SIG-M5 treated with dmso at 0.1 percent for 504 hours (cell line): ENCODE results near the gene LCT.

Experiments used
- DNase-seq: peaks from one replicate; lab custom pipeline; 2025; ENCODE audit not compliant: unreplicated experiment; lab: John Stamatoyannopoulos, UW

The LCT gene

DNA sequence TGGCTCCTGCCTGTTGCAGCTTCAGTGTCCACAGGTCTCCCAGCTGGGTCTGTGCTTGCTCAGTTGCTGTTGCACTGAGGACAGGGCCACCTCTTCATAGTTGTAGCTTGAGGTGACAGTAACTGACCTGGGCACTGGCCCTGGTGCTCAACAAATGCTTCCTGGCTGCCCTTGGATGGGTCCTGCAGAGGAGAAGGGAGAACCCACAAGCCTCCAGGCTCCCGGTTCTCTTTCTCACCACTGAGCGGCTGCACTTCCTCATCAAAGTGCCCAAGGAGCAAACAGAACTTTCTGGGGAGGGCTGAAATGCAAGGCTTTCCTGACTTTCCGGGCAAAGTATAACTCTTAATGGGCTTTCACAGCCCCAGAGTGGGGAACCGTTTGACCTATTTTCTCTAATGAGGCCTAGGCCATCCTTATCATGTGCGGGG, 38.7 kb downstream of the LCT start:
- no peak for DNase-seq

DNA sequence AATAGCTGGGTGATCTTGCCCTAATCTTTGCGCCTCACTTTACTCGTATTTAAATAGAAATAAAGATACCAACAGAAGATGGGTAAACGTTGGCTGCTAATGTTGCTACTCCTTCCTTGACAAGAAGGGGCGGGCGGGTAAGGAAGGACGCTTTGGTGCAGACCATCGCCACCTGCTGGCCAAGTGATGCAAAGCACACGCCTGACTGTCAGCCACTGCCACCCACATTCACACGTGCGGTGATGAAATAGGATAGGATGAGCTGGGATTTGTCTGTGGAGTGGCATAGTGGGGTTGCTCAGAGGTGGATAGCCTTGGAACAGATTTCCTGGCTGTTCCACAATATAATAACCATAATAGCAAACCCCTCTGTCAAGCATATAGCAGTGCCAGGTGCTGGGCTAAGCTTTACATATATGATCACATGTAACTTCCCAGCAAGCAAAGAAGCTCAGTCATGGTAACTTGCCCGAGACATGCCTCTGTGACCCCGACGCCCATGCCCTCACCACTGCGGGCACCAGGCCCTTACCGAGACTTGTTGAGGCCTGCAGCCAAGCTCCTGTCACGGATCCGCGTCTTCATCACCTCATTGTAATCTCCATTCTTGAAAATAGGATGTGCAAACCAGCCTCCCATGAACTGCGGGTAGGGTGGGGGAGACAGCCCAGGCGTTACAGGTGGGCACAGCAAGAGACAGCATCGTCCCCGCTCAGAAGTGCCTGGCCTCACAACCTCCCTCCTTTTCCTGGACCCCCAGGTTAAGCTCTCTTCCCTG, 39.3 kb downstream of the LCT start:
- peak; percentile 87 for DNase-seq

DNA sequence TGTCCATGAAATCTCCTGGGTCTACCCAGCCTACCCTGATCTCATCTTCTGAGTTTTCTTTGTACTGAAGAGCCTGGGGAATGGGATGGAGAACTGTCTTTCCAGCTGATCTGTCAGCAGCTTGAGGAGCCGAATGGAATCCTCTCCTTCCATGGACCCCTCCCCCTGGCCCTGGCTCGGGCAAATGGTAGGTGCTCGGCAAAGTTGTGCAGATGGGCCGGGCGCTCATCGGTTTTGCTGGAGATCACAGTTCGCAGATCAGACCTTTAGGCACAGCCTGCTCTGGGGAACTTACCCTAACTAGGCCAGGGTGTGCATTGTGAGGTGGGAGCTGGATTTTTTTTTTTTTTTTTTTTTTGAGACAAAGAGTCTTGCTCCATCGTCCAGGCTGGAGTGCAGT, 40.4 kb downstream of the LCT start:
- no peak for DNase-seq

DNA sequence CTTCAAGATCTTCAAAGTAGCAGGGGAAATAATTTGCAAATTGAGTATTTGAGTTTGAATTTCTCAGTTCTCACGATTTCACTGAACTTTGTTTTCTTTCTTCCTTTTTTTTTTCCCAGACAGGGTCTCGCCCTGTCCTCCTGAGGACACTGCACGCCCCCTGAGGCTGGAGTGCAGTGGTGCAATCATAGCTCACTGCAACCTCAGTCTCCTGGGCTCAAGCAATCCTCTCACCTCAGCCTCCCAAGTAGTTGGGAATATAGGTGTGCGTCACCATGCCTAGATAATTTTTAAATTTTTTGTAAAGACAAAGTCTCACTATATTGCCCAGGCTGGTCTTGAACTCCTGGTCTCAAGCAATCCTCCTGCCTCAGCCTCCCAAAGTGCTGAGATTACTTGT, 41.3 kb downstream of the LCT start:
- DNase-seq, result peak; percentile 32

DNA sequence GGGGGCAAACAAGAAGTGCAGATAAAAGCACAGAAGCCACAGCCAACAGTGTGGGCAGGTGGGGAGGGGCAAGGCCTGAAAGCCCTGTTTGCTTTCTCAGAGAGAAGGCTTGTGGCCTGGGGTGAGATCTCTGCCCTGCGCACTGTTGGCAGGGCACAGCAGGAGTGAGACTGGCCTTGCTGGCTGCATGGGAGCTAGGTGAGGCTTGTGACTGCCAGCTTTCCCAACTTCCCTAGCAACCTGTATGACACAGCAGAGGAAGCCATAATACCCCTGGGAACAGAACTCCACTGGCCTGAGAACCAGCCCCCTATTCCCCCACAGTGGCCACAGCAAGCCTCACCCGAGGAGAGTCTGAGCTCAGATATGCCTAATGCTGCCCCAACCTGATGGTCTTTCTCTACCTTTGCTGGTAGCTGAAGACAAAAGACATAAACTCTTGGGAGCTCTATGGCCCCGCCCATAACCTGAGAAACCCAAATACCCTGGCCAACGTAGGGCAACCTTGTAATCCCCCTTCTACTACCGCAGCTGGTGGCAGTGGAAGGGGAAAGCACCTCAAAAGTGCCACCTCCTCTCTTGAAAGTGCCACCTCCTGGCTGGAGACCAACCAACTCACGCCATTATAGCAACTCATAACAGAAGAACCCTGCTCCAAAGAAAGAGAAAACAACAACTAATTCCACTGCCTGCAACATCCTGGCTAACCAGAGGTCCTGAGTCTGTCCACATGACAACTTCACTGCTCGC, 44.4 kb downstream of the LCT start:
- DNase-seq, result no peak

DNA sequence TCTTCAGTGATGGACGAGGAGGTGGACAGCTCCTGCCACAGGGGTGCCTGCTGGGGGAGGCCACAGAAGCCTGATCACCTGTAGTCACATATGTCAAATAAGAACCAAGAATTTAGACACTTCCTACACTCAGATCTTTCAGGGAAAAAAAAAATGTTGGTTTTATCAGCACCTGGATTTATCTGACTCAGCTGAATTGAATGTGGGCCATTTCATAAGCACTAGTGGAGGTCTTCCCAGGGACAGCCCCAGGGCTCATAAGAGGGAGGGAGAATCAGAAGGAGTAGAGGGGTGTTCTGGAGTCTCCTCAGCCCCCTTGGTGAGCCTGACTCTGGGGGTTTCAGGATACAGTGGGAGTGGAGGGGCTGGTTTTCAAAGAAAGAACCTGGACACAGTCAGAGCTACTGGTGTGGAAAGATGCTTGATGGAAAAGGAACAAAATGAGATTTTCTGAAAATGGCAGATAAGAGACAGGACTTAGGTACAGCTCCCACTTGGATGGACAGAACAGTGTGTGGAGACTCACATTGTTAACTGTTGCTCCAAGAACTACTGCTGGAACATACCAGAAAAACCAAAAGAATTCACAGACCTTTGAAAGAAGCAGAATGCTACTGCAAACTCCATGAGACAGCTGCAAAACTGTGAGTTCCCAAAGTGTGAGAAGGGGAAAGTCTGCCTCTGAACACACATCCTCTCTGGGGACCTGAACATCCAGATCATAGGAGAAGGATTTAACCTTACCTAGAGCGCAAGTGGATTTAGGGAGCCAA, 45.4 kb downstream of the LCT start:
- DNase-seq, result no peak

DNA sequence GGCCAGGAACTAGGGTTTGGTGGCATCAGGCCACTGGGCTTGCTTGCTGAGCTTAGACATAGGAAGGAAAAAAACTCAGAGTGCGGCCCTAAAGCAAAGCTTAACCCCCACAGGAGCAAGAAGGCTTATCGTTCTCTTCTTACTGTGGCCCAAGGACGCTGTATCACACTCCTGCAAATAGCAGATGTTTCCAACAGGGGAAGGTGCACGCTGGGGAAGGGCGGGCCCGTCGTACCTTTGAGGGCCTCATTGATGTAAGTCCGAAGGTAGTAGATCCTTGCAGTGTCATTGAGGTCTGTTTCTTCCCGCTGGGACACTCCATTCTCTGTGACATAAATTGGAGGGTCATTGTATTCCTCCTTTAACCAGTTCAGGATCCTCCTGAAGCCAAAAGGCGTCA, 46.6 kb downstream of the LCT start:
- DNase-seq, result no peak

DNA sequence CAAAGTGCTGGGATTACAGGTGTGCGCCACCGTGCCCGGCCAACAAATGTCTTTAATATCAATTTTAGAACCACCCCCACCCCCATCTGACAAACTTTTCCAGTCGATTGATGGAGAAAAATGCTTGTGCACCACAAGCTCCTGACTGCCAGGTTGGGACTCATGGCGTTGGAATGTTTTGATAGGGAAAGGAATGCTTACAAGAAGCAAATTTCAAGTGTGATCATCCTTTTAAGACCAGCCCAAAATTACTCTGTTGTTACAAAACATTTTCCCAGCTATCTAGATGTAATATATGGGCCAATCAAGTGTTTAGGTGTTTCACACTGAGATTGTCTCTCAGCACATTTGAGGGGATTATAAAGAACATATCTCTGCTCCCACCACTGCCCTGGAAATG, 50.2 kb downstream of the LCT start:
- DNase-seq, result no peak

DNA sequence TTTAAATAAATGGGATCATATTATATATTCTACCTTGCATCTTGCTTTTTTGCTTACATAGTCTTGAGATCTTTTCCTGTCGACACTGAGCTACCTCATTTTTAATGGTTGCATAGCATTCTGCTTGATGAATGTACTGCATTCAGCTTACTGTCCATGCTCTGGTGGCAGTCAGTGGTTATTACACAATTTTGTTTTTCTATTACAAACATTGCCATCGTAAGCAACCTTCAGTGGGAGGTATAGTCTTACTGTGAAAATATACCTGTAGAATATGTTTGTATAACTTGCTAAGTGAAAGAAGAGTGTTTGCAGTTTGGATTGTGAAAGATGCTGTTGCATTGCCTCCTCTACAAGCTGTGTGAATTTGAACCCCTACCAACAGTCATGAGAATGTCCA, 52.0 kb downstream of the LCT start:
- peak; percentile 17 for DNase-seq

DNA sequence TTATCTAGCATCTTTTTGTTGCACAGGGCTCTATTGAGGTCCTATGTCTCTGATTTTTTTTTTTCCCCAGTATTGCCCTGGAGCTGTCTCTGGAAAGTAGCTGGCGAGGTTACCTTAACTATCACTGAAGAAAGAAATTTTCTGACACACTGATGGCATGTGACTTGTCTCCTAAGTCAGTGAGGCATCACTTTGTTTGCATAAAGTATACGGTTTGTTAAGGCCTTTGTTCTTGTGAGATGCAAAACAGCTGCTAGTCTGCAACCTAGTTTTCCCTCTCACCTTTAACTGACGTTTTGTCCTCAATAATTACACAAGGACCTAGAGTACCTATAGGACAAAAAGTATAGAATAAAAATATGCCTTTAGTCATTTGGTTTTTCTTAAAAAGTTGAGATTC, 53.5 kb downstream of the LCT start:
- DNase-seq, result no peak

DNA sequence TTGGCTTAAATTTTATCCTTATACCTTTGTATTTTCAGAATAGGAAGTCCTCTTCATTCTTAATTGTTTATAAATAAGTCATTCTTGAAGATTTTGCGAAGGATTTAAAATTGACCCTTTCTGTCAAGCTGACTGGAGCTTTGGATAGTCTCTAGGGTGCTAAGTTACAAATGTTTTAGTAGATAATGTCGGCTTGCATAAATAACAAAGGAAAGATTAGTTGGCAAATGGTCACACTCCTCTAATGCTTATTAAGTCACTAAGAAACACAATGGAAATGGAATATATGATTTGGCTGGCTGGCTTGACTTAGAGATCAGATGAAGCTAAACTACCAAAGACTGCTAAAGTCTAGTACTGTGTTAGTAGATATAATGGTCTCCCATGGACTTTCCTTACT, 54.8 kb downstream of the LCT start:
- no peak for DNase-seq

DNA sequence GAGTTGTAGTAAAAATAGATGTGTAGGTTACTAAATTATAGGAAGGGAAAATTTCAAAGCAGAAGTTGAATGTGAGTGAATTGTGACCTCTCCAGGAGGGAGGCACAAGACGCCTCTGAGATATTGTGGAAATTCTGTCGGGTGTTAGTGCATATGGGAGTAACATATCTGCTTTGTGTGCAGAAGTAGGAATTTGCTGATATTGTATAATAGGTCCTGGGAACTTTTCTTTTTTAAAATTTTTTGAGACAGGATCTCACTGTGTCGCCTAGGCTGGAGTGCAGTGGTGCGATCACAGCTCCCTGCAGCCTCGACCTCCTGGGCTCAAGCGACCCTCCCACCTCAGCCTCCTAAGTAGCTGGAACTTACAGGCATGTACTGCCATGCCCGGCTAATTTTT, 60.6 kb downstream of the LCT start:
- DNase-seq, result no peak

DNA sequence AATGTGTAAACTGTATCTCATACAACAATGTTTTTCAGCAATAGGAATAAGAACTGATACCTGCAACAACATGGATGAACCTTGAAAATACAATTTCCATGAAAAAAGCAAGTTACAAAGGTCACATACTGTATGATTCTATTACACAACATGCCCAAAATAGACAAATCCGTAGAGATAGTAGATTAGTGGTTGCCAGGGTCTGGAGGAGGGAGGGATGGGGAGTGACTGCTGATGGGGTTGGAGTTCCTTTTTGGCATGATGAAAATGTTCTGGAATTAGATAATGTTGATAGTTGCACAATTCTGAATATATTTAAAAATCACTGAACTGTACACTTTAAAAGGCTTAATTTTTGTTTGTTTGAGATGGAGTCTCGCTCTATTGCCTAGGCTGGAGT, 61.6 kb downstream of the LCT start:
- no peak for DNase-seq

DNA sequence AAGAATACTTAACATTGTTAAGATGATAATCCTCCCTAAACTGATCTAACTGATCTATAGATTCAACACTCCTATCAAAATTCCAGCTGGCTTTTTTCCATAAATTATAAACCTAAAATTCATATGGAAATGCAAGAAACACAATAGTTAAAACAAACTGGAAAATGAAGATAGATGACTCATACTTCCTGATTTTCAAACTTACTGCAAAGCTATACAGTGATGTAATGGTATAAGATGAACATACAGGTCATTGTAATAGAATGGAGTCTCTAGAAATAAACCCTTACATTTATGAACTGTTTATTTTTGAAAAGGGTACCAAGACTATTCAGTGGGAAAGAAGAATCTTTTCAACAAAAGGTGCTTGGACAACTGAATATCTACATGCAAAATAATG, 63.1 kb downstream of the LCT start:
- DNase-seq, result peak; percentile 45

DNA sequence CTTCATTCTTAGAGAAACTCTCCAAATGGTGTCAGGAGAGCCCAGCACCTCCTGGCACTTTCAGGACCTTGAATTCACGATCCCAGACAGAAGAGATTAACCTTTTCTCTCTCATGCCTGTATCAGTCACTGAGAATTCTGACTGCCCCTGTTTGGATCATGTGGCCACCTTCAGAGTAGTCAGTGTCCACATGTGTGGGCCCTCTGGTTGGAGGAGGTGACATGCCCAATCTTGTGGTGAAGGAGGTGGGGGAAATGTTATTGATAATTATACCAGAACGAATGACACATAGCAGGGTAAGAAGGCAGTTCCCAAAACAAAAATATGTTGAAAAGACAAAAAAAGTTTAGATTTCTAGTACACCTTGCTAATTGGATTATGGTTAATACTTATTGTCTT, 63.7 kb downstream of the LCT start:
- no peak for DNase-seq

DNA sequence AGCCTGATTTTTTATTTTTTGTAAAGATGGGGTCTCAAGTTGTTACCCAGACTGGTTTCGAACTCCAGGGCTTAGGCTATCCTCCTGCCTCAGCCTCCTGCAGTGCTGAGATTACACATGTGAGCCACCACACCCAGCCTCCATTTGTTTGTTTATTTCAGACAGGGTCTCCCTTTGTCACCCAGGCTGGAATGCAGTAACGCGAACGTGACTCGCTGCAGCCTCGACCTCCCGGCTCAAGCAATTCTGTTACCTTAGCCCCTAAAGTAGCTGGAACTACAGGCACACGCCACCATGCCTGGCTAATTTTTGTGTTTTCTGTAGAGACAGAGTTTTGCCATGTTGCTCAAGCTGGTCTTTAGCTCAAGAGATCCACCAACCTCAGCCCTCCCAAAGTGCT, 68.1 kb downstream of the LCT start:
- no peak for DNase-seq

DNA sequence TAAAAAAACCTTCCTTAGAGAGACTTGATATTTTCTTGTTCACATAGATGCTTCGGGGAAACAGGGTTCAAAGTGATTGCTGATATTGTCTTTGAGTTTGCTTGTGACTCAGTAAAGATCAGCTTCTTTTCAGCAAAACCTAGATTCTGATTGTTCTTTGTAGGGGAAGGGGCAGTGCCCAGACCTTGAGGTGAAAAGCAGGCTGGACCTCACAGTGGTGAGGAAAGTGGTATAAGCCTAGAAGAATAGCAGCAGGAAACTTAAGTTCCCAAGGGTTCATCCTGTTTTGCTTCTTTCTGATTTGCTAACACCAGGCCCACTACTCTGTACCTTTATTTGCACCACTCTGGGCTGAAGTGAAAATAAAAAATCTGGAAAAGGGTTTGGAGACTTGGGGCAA, 74.5 kb downstream of the LCT start:
- DNase-seq, result no peak

DNA sequence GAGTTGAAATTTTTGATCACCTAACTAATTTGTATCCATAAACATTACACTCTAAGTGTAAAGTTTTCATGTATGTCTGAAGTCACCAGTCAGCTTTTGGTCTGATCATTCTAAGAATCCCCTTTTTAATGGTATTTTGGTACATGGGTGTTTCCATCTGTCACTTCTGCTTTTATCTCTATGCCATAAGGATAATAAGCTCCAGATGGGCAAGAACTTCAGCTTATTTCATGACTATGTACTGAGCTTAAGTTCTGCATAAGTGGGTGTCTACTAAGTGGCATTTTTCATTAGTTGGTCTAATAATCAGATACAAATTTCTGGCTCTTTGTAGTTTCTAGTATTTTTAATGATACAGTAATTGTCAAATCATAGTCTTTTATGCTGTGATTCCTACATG, 75.0 kb downstream of the LCT start:
- no peak for DNase-seq

DNA sequence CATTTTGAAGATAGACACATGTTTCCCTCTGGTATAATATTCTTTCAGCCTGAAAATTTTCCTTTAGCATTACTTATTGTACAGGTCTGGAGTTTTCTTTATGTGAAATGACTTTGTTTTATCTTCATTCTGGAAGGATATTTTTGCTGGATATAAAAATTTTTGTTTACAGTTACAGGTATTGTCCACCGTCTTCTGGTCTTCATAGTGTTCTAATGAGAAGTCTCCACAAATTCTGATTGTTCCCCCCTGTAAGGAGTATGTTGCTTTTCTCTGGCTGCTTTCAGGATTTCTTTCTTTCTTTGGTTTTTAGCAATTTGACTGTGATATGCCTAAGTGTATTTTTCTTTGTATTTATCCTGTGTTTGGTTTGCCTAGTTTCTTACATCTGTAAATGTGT, 80.3 kb downstream of the LCT start:
- DNase-seq, result no peak

DNA sequence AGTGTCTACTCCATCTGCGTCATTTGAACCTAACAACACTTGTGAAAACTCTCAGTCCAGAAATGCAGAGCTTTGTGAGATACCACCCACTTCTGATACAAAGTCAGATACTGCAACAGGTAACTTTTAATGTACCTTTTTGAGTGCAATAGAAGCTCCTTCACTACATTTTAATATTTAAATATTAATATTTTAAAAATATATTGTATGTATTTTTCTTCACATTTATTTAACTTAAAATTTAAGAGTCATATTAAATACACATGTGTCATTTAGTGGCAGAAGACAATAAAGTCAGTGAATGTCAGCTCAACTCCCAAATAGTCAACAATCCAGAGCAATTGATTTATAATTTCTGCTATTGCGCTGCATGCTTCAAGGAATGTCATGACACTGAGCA, 81.4 kb downstream of the LCT start:
- no peak for DNase-seq

DNA sequence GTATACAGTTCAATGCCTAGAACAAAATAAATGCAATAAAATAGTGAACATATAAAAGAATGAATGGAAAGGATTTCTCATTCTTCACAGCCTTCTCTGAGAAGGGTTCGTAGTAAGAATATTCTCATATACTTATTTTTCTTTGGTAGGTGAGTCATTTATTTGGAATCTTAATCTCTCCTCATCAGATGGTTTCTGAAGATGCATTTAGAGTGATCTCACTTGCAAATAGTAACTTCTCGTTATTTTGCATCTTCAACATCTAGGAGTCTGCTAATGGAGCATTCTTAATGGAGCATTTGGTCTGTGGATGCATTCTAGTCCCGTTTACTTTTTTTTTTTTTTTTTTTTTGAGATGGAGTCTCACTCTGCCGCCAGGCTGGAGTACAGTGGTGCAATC, 91.4 kb downstream of the LCT start:
- DNase-seq, result no peak

DNA sequence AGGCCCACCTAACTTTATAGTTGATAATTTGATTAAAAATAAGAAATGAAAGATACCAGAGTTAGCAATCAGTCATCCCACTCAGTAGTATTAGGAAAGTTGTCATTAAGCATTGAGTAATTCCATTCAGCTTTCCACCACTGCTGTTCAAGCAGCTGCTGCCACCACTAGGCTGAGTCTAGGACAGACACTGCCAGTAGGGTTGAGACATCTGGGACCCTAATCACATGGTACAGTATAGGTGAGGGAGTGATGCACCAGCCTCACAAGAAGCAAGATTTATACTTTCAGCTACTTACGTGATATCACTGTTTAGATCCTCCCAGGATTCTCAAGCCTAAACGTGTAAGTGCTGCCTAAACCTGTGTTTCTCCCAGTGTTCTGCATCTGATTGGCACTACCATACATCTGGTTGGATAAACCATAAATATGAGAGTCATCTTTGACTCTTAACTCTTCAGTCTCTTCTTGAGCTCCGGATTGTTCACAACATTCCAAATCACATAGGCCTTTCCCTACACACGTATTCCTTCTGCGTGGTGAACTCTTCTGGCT, 92.1 kb downstream of the LCT start:
- peak; percentile 71 for DNase-seq
